HEK293 (cell line): ENCODE measurements around the gene TBC1D17.

Source experiments
- GLIS1 ChIP-seq: fragments of 450-650 bp; formaldehyde crosslinking; IDR thresholded peaks from 2 replicates; pipeline ENCODE4 v1.5.1; 2016; ENCODE audit warnings: missing biosample characterization, missing genetic modification characterization
- HOXD13 ChIP-seq: sonication (generic); formaldehyde crosslinking; IDR thresholded peaks from 2 replicates; pipeline ENCODE4 v1.8.0; 2022; ENCODE audit warnings: missing genetic modification reagents, borderline replicate concordance
- IKZF3 ChIP-seq: fragments of 450-650 bp; IDR thresholded peaks from 2 replicates; pipeline ENCODE4 v1.5.0; 2018; ENCODE audit warnings: missing biosample characterization, mild to moderate bottlenecking, missing genetic modification characterization, moderate library complexity
- OSR2 ChIP-seq: fragments of 450-650 bp; formaldehyde crosslinking; IDR thresholded peaks from 2 replicates; pipeline ENCODE4 v1.5.1; 2016; ENCODE audit warnings: missing biosample characterization, missing genetic modification characterization
- SCRT2 ChIP-seq: fragments of 450-650 bp; formaldehyde crosslinking; IDR thresholded peaks from 2 replicates; pipeline ENCODE4 v1.5.1; 2016; ENCODE audit warnings: missing biosample characterization, missing genetic modification characterization
- TCF7L2 ChIP-seq: IDR thresholded peaks from 2 replicates; pipeline ENCODE4 v1.6.1; 2011; ENCODE audit warnings: low read depth, mild to moderate bottlenecking, inconsistent platforms, low read length, moderate library complexity, borderline replicate concordance
- YY1 ChIP-seq: fragments of 450-650 bp; formaldehyde crosslinking; IDR thresholded peaks from 2 replicates; pipeline ENCODE4 v1.5.1; 2018; ENCODE audit warnings: missing biosample characterization, missing genetic modification characterization
- ZBTB20 ChIP-seq: fragments of 450-650 bp; formaldehyde crosslinking; IDR thresholded peaks from 2 replicates; pipeline ENCODE4 v1.5.1; 2016; ENCODE audit warnings: missing biosample characterization, missing genetic modification characterization
- ZBTB48 ChIP-seq: fragments of 450-650 bp; formaldehyde crosslinking; IDR thresholded peaks from 2 replicates; pipeline ENCODE4 v1.5.1; 2016; ENCODE audit warnings: missing biosample characterization, missing genetic modification characterization
- ZFP41 ChIP-seq: fragments of 450-650 bp; formaldehyde crosslinking; IDR thresholded peaks from 2 replicates; pipeline ENCODE4 v1.5.1; 2016; ENCODE audit warnings: missing biosample characterization, missing genetic modification characterization, borderline replicate concordance
- ZIC2 ChIP-seq: fragments of 450-650 bp; formaldehyde crosslinking; IDR thresholded peaks from 2 replicates; pipeline ENCODE4 v1.5.1; 2016; ENCODE audit warnings: missing biosample characterization, missing genetic modification characterization
- ZNF132 ChIP-seq: fragments of 450-650 bp; formaldehyde crosslinking; IDR thresholded peaks from 2 replicates; pipeline ENCODE4 v1.5.1; 2017; ENCODE audit warnings: missing biosample characterization, missing genetic modification characterization, borderline replicate concordance
- ZNF24 ChIP-seq: fragments of 450-650 bp; formaldehyde crosslinking; IDR thresholded peaks from 2 replicates; pipeline ENCODE4 v1.5.1; 2016; ENCODE audit warnings: missing biosample characterization, missing genetic modification characterization
- ZNF274 ChIP-seq, 2 experiments: fragments of 200-500 bp in 1 of 2; fragments of 450-650 bp in 1 of 2; sonication (Bioruptor generic) in 1 of 2; formaldehyde crosslinking in 1 of 2; IDR thresholded peaks; 2 replicates each; pipeline versions ENCODE4 v1.5.1 to v1.6.1; 2014 to 2016; ENCODE audit warnings: borderline replicate concordance in 1 of 2, inconsistent platforms in 1 of 2, low read length in 1 of 2, missing biosample characterization in 1 of 2, missing genetic modification characterization in 1 of 2
- ZNF335 ChIP-seq: fragments of 450-650 bp; formaldehyde crosslinking; conservative IDR thresholded peaks from 2 replicates; pipeline ENCODE4 v1.5.1; 2016; ENCODE audit warnings: missing biosample characterization, missing genetic modification characterization
- ZNF341 ChIP-seq: fragments of 450-650 bp; formaldehyde crosslinking; IDR thresholded peaks from 2 replicates; pipeline ENCODE4; 2016; ENCODE audit warnings: low read depth, missing biosample characterization, missing genetic modification characterization
- ZNF366 ChIP-seq: fragments of 450-650 bp; formaldehyde crosslinking; conservative IDR thresholded peaks from 2 replicates; pipeline ENCODE4 v1.5.1; 2016; ENCODE audit warnings: missing biosample characterization, missing genetic modification characterization
- ZNF394 ChIP-seq: fragments of 450-650 bp; formaldehyde crosslinking; IDR thresholded peaks from 2 replicates; pipeline ENCODE4 v1.5.1; 2016; ENCODE audit warnings: missing biosample characterization, missing genetic modification characterization, mild to moderate bottlenecking, moderate library complexity, borderline replicate concordance
- ZNF416 ChIP-seq: fragments of 450-650 bp; formaldehyde crosslinking; IDR thresholded peaks from 2 replicates; pipeline ENCODE4 v1.5.1; 2016; ENCODE audit warnings: missing biosample characterization, missing genetic modification characterization
- ZNF423 ChIP-seq: fragments of 450-650 bp; formaldehyde crosslinking; IDR thresholded peaks from 2 replicates; pipeline ENCODE4 v1.5.1; 2016; ENCODE audit warnings: missing biosample characterization, missing genetic modification characterization
- ZNF558 ChIP-seq: fragments of 450-650 bp; formaldehyde crosslinking; IDR thresholded peaks from 2 replicates; pipeline ENCODE4 v1.5.1; 2016; ENCODE audit warnings: missing biosample characterization, missing genetic modification characterization
- ZNF747 ChIP-seq: fragments of 450-650 bp; formaldehyde crosslinking; IDR thresholded peaks from 2 replicates; pipeline ENCODE4 v1.5.1; 2016; ENCODE audit warnings: missing biosample characterization, missing genetic modification characterization
- ZNF76 ChIP-seq: fragments of 450-650 bp; formaldehyde crosslinking; IDR thresholded peaks from 2 replicates; pipeline ENCODE4; 2016; ENCODE audit warnings: low read depth, missing biosample characterization, missing genetic modification characterization, borderline replicate concordance
- TF ChIP-seq, protein P1 (sequence below): fragments of 450-650 bp; formaldehyde crosslinking; IDR thresholded peaks from 2 replicates; pipeline ENCODE4 v1.5.0; 2017; ENCODE audit warnings: missing biosample characterization, missing genetic modification characterization, borderline replicate concordance
- TF ChIP-seq, protein P2 (sequence below): fragments of 450-650 bp; formaldehyde crosslinking; IDR thresholded peaks from 2 replicates; pipeline ENCODE4 v1.5.1; 2016; ENCODE audit warnings: missing biosample characterization, missing genetic modification characterization
- TF ChIP-seq, protein P3 (sequence below): fragments of 450-650 bp; formaldehyde crosslinking; IDR thresholded peaks from 2 replicates; pipeline ENCODE4 v1.5.1; 2016; ENCODE audit warnings: missing biosample characterization, missing genetic modification characterization, borderline replicate concordance
- TF ChIP-seq, protein P4 (sequence below): fragments of 450-650 bp; IDR thresholded peaks from 2 replicates; pipeline ENCODE4 v1.5.1; 2018; ENCODE audit warnings: missing biosample characterization, missing genetic modification characterization
- TF ChIP-seq, protein P5 (sequence below): fragments of 450-650 bp; formaldehyde crosslinking; IDR thresholded peaks from 2 replicates; pipeline ENCODE4 v1.5.1; 2017; ENCODE audit warnings: missing biosample characterization, missing genetic modification characterization
- TF ChIP-seq, protein P6 (sequence below): fragments of 450-650 bp; formaldehyde crosslinking; IDR thresholded peaks from 2 replicates; pipeline ENCODE4 v1.5.1; 2017; ENCODE audit warnings: missing biosample characterization, missing genetic modification characterization

TBC1D17 gene

DNA sequence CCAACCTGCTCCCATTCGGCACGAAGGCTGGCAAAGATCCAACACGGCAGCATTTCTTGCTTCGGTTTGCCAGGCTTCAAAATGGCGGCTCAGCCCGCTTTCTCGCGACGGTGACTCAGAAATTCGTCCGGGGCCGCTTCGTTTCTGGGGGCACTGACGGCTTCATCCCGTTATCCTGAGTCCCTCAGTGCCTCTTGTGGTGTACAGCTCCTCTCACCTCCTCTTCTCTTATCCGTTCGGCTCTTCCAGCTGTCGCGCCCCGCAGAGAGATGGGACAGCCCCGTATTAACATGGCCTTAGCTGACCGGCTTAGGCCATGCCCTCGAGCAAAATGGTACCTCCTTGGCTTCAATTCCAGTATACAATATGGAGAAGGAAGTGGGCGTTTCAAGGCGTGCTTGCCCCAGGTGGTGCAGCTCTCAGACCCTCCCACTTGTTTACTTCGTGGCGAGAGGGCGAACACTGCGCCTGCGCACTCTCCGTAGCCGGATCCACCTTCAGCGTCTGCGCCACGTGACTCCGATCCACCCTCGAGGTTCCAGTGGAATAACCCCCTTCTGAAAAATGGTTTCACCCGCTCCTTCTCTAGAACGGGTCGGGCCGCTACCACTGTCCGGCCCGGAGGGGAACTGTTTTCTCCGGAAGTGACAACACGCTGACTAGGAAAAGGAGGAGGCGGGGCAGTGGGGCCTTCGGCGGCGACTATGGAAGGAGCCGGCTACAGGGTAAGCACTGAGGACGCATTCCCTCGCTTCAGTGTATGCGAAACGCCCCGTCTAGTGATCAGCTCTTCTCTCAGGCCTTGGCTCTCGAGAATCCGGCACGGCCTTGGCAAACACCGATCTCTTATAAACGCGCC lies at the start of gene TBC1D17, which contains the start of gene AKT1S1 (continued):
- TF ChIP-seq, protein P1, sequence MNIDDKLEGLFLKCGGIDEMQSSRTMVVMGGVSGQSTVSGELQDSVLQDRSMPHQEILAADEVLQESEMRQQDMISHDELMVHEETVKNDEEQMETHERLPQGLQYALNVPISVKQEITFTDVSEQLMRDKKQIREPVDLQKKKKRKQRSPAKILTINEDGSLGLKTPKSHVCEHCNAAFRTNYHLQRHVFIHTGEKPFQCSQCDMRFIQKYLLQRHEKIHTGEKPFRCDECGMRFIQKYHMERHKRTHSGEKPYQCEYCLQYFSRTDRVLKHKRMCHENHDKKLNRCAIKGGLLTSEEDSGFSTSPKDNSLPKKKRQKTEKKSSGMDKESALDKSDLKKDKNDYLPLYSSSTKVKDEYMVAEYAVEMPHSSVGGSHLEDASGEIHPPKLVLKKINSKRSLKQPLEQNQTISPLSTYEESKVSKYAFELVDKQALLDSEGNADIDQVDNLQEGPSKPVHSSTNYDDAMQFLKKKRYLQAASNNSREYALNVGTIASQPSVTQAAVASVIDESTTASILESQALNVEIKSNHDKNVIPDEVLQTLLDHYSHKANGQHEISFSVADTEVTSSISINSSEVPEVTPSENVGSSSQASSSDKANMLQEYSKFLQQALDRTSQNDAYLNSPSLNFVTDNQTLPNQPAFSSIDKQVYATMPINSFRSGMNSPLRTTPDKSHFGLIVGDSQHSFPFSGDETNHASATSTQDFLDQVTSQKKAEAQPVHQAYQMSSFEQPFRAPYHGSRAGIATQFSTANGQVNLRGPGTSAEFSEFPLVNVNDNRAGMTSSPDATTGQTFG (tag by site-specific recombination): no peak
- TF ChIP-seq, protein P2, sequence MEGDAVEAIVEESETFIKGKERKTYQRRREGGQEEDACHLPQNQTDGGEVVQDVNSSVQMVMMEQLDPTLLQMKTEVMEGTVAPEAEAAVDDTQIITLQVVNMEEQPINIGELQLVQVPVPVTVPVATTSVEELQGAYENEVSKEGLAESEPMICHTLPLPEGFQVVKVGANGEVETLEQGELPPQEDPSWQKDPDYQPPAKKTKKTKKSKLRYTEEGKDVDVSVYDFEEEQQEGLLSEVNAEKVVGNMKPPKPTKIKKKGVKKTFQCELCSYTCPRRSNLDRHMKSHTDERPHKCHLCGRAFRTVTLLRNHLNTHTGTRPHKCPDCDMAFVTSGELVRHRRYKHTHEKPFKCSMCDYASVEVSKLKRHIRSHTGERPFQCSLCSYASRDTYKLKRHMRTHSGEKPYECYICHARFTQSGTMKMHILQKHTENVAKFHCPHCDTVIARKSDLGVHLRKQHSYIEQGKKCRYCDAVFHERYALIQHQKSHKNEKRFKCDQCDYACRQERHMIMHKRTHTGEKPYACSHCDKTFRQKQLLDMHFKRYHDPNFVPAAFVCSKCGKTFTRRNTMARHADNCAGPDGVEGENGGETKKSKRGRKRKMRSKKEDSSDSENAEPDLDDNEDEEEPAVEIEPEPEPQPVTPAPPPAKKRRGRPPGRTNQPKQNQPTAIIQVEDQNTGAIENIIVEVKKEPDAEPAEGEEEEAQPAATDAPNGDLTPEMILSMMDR (tag by site-specific recombination): no peak
- TF ChIP-seq ZBTB20 (tag by site-specific recombination): peak; percentile 89
- TF ChIP-seq, protein P3, sequence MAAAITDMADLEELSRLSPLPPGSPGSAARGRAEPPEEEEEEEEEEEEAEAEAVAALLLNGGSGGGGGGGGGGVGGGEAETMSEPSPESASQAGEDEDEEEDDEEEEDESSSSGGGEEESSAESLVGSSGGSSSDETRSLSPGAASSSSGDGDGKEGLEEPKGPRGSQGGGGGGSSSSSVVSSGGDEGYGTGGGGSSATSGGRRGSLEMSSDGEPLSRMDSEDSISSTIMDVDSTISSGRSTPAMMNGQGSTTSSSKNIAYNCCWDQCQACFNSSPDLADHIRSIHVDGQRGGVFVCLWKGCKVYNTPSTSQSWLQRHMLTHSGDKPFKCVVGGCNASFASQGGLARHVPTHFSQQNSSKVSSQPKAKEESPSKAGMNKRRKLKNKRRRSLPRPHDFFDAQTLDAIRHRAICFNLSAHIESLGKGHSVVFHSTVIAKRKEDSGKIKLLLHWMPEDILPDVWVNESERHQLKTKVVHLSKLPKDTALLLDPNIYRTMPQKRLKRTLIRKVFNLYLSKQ (tag by site-specific recombination): no peak
- TF ChIP-seq ZFP41 (tag by site-specific recombination): no peak
- TF ChIP-seq TCF7L2: no peak
- TF ChIP-seq, protein P4, sequence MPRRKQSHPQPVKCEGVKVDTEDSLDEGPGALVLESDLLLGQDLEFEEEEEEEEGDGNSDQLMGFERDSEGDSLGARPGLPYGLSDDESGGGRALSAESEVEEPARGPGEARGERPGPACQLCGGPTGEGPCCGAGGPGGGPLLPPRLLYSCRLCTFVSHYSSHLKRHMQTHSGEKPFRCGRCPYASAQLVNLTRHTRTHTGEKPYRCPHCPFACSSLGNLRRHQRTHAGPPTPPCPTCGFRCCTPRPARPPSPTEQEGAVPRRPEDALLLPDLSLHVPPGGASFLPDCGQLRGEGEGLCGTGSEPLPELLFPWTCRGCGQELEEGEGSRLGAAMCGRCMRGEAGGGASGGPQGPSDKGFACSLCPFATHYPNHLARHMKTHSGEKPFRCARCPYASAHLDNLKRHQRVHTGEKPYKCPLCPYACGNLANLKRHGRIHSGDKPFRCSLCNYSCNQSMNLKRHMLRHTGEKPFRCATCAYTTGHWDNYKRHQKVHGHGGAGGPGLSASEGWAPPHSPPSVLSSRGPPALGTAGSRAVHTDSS (tag by site-specific recombination): no peak
- TF ChIP-seq ZNF416 (tag by site-specific recombination): no peak
- peak; percentile 93 for TF ChIP-seq ZNF335 (tag by site-specific recombination)
- TF ChIP-seq YY1 (tag by site-specific recombination): peak; percentile 87
- TF ChIP-seq ZBTB48: no peak
- TF ChIP-seq ZNF423 (tag by site-specific recombination): no peak
- TF ChIP-seq ZNF274 (IDR thresholded peaks at IDR 0.05; ENCODE audit: low read length): no peak
- TF ChIP-seq ZNF274 (tag by site-specific recombination; IDR thresholded peaks at IDR 0.05; ENCODE audit: borderline replicate concordance): no peak
- no peak for TF ChIP-seq ZNF394
- no peak for TF ChIP-seq ZNF132 (tag by site-specific recombination)
- TF ChIP-seq OSR2 (tag by site-specific recombination): 0 out of 2 replicates have a peak, but pooled peaks have one; percentile 41
- no peak for TF ChIP-seq GLIS1 (tag by site-specific recombination)
- peak; percentile 25; the same call in 1 of the 2 replicates for TF ChIP-seq ZNF366 (tag by site-specific recombination)
- peak; percentile 69 for TF ChIP-seq ZNF341 (tag by site-specific recombination)
- peak; percentile 52; the same call in 1 of the 2 replicates for TF ChIP-seq HOXD13
- peak; percentile 87 for TF ChIP-seq IKZF3 (tag by site-specific recombination)
- TF ChIP-seq ZNF76: peak; percentile 79
- TF ChIP-seq, protein P5, sequence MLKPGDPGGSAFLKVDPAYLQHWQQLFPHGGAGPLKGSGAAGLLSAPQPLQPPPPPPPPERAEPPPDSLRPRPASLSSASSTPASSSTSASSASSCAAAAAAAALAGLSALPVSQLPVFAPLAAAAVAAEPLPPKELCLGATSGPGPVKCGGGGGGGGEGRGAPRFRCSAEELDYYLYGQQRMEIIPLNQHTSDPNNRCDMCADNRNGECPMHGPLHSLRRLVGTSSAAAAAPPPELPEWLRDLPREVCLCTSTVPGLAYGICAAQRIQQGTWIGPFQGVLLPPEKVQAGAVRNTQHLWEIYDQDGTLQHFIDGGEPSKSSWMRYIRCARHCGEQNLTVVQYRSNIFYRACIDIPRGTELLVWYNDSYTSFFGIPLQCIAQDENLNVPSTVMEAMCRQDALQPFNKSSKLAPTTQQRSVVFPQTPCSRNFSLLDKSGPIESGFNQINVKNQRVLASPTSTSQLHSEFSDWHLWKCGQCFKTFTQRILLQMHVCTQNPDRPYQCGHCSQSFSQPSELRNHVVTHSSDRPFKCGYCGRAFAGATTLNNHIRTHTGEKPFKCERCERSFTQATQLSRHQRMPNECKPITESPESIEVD (tag by site-specific recombination): no peak
- no peak for TF ChIP-seq ZNF747
- TF ChIP-seq ZIC2 (tag by site-specific recombination): peak; percentile 47
- TF ChIP-seq, protein P6, sequence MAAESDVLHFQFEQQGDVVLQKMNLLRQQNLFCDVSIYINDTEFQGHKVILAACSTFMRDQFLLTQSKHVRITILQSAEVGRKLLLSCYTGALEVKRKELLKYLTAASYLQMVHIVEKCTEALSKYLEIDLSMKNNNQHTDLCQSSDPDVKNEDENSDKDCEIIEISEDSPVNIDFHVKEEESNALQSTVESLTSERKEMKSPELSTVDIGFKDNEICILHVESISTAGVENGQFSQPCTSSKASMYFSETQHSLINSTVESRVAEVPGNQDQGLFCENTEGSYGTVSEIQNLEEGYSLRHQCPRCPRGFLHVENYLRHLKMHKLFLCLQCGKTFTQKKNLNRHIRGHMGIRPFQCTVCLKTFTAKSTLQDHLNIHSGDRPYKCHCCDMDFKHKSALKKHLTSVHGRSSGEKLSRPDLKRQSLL (tag by site-specific recombination): peak; percentile 75
- TF ChIP-seq SCRT2 (tag by site-specific recombination): peak; percentile 73
- TF ChIP-seq ZNF558 (tag by site-specific recombination): peak; percentile 25; the same call in 1 of the 2 replicates
- TF ChIP-seq ZNF24 (tag by site-specific recombination): peak; percentile 20; the same call in 1 of the 2 replicates
